SKM-1 treated with dmso at 0.1 percent for 144 hours (cell line): ENCODE measurements around the gene CLMP.

Experiments
- DNase-seq: peaks from one replicate; lab custom pipeline; 2025; ENCODE audit not compliant: unreplicated experiment; lab: John Stamatoyannopoulos, UW

Gene CLMP

DNA sequence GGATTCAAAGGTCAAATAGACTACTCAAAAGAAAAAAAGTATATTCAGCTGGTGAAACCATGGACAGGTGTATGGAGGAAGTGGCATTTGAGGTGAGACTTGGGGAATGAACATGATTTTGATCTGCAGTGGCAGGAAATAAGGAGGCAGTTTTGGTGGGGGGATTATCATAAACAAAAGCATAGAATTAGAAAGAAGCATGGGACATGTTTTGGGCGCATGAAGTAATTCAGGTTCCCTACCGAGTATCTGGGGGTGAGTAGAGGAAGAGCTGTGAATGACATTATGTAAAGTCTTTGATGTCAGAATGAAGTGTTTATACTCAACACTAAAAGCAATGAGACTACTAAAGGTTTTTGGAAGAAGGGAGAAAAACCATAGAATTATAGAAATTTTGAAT is 3.1 kb downstream of the CLMP start:
- DNase-seq, result no peak

- DNase-seq, result no peak
Observed at GRCh38 chr11:123190518-123190917, 4.5 kb downstream of the CLMP start.

- DNase-seq, result no peak
Observed at GRCh38 chr11:123188508-123189165, 6.4 kb downstream of the CLMP start.

DNA sequence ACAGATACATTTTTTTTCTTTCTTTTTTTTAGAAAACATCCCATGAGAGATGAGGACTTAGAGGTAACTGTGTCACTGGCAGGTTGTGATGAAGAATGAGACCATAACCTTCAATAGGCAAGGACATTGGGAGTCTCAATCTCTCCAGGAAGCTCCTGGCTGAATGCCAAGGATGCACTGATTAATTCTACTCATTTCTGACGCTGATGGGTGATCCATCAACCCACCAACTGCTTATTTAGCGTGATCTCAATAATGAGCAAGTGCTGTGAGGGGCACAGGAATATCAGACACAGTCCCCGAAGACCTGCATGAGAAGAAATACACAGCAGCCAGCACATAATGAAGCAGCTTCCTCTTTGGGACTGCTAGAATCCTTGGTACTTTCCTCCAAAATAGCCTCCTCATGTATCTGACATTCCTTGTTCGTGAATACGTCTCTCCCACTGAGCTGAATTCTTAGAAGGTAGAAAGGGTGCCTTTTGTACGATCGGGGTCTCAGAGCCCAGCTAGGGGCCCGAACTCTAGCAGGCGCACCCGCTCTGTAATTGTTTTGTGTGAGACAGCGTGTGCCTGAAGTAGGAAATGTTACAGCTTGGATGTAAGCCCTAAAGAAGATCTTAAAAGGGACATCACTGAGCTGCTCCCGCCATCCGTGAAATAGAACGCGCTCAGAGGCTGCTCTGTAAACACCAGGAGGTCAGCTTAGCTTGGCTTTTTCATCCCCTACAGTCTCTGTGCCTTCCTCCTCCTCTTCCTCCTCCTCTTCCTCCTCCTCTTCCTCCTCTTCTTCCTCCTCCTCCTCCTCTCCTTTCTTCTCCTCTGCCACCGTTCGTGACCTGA is 7.2 kb downstream of the CLMP start:
- no peak for DNase-seq

- DNase-seq, result no peak
Observed at GRCh38 chr11:123187248-123187647, 7.8 kb downstream of the CLMP start.

DNA sequence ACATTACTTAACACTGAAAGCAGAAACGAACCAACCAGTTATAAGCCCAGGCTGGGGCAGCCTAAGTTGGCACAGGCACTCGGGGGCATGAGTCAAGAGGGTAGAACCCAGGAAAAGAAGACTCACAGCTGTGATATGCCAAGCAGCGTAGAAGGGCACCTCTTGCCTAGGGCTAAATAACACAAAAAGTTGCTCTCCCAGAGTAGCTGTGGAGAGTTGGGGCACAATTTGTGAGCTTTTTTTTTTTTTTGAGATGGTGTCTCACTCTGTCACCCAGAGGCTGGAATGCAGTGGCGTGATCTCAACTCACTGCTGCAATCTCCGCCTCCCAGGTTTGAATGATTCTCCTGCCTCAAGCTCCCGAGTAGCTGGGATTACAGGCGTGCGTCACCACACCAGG is 8.8 kb downstream of the CLMP start:
- DNase-seq, result no peak

DNA sequence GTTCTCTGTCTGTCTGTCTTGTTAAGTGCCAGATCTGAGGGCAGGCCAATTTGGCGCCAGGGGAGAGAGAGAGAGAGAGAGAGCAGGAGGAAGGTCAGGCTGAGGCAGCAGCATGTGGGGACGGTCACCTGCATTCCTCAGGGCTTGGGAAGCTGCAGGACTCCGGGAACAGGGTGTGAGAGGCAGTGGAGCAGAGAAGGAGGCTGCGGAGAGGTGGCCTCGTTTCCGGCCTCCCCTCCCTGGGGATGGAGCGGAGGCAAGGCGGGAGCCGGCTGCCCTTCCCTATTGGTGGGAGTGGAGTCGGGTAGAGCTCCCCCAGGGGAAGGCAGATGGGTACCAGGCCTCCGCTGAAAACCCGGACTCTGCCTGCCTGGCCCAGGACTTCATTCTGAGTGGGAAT is 9.7 kb downstream of the CLMP start:
- DNase-seq, result no peak

GRCh38 chr11:123184531-123184930 is 10.5 kb downstream of the CLMP start:
- DNase-seq, result no peak

DNA sequence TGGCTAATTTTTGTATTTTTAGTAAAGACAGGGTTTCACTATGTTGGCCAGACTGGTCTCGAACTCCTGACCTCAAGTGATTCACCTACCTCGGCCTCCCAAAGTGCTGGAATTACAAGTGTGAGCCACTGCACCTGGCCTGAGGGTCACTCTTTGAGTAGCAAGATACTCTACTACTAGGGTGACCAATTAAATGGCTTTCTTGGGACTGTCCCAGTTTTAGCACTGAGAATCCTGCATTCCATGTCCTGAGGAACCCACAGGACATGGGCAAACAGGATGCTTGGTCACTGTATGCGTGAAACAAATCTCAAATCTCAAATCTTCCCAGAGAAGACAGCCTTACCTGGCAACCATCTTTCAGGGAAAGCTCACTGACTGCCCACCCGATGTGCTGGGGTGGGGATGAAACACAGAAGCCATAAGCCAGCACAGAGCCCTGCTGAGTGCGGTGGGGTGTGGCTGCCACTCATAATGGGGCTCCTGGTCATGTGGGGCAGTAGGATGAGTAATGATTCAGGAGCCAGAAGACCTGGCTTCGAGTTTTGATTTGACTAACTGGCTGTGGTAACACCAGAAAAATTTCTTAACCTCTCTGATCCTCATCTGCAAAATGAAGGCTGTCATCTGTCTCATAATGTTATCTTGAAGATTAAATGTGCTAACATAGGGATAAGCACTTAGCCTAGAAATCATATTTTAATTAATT is 11.5 kb downstream of the CLMP start:
- no peak for DNase-seq

- no peak for DNase-seq
Observed at GRCh38 chr11:123181767-123182500, 13.1 kb downstream of the CLMP start.

DNA sequence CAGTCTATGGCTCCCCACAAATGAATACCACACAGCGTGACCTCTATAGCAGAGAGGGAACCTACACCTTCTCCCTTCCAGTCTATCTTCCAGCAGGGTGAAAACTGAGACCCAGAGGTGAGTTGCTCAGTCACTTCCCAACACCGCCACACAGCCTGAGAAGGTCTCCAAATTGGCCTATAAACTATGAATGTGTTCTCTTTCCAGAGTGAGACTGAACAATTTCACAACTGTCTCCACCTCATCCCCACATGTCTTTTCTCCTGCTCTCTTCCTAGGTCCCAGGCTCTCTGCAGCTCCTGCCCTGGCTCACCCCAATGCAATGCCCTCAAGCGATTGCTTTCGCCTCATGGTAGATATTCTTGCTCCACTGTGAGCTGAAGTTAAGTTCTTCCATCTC is 14.0 kb downstream of the CLMP start:
- DNase-seq, result no peak

DNA sequence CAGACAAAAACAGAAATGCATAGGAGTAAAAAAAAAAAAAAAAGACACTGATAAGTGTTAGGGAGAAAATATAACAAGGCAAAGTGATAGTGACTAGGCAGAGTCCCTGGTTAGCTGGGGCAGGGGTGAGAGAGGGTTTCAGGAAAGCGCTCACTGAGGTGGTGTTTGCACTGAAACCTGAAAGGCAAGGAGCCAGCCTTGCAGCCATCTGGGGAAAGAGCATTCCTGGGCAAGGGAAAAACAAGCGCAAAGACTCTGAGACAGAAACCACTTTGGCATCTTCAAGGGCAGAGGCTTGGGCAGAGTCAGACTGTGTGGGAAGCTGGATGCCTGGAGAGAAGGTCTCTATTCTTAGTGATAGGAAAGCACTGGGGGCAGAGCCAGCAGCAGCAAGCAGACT is 14.5 kb downstream of the CLMP start:
- DNase-seq, result no peak

DNA sequence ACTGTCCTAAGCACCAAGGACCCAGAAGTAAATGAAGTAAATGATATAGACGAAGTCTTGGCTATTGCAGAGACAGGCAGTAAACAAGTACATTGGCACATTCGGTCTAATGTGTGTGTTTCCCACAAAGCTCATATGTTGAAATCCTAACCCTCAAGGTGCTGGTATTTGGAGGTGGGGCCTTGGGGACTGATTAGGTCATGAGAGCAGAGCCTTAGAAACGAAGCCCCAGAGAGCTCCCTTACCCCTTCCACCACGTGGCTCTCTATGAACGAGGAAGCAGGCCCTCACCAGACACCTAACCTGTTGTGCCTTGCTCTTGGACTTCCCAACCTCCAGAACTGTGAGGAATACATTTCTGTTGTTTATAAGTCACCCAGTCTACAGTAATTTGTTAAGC is 14.9 kb downstream of the CLMP start:
- DNase-seq, result no peak

GRCh38 chr11:123179586-123179985 is 15.5 kb downstream of the CLMP start:
- DNase-seq, result no peak

DNA sequence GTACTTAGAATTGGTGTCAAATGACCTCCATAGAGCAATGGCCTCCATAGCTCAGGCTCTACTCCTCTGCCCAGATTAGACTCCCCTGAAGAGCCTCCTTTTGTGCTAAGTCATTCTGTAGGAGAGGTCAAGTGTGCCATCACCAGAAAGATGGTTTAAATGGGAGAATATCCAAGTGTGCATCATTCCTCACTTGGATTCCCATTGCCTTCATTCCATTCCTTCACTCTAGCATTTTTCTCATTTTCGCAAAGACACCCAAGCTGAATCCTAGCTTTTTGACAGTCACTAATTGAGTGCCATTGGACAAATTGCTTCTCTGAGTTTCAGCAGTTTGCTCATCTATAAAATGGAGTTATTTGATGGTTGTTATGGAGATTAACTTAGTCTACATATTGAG is 16.9 kb downstream of the CLMP start:
- DNase-seq, result no peak

DNA sequence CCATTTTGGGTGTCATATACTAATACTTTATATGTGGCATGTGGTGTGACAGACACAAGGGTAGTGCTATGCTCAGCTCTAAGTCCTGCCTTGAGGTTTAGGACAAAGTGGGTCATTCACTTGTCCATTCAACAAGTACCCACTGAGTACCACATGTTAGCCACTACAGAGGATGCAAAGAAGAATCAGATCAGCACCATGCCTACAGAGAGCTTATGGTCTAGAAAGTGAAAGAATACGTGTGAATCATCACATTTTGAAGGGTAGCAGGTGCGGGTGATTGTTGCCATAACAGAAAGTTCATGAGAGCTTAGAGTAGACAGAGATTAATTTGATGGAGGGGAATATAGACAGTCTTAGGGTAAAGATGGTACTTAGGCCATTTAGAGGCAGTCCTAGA is 18.3 kb downstream of the CLMP start:
- DNase-seq, result no peak

GRCh38 chr11:123174196-123175183 is 20.6 kb downstream of the CLMP start:
- no peak for DNase-seq

DNA sequence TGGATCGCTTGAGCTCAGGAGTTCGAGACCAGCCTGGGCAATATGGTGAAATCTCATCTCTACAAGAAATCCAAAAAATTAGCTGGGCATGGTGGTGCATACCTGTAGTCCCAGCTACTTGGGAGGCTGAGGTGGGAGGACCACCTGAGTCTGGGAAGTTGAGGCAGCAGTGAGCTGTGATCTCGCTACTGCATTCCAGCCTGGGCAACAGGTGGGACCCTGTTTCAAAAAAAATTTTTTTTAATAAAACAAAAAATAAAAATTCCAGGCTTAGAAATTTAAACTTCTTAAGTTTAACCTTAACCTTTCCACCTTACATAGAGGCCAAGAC is 21.2 kb downstream of the CLMP start:
- no peak for DNase-seq

GRCh38 chr11:123173040-123173855 is 21.8 kb downstream of the CLMP start:
- no peak for DNase-seq
